HepG2 (cell line): ENCODE measurements around the gene RNF208. TPM values are rescaled to one million over a fixed set of nuclear protein-coding genes. Genes with fewer than 3 reads are reported as not detected.
A peak's percentile ranks its signal among the peaks of the same experiment; 100 is the strongest.

ENCODE experiments used
- ARID5B ChIP-seq: IDR thresholded peaks from 2 replicates; pipeline ENCODE4 v1.4.0; 2020; ENCODE audit warnings: mild to moderate bottlenecking, missing genetic modification reagents
- FOXC1 ChIP-seq: sonication (generic); formaldehyde crosslinking; IDR thresholded peaks from 2 replicates; pipeline ENCODE4 v1.8.0; 2022; ENCODE audit warnings: mild to moderate bottlenecking, missing genetic modification reagents, borderline replicate concordance
- HNF4G ChIP-seq, 2 experiments: sonication (generic) in 1 of 2; formaldehyde crosslinking in 1 of 2; IDR thresholded peaks; 2 replicates each; pipeline versions ENCODE4 v1.4.0 to v1.6.1; 2011 to 2020; ENCODE audit warnings: borderline replicate concordance in 2 of 2, low read depth in 2 of 2, mild to moderate bottlenecking in 2 of 2, low read length in 1 of 2, missing genetic modification reagents in 1 of 2, moderate library complexity in 1 of 2
- MEIS1 ChIP-seq: sonication (generic); formaldehyde crosslinking; IDR thresholded peaks from 2 replicates; pipeline ENCODE4 v1.9.0; 2021; ENCODE audit warnings: mild to moderate bottlenecking, missing genetic modification reagents, moderate library complexity, borderline replicate concordance
- PHF8 ChIP-seq: sonication (generic); formaldehyde crosslinking; IDR thresholded peaks from 2 replicates; pipeline ENCODE4 v1.5.0; 2020; ENCODE audit warnings: missing genetic modification reagents
- TOPORS ChIP-seq: sonication (generic); formaldehyde crosslinking; IDR thresholded peaks from 2 replicates; pipeline ENCODE4 v1.8.0; 2023; ENCODE audit warnings: mild to moderate bottlenecking, missing genetic modification reagents
- ZNF407 ChIP-seq: sonication (generic); formaldehyde crosslinking; IDR thresholded peaks from one replicate; pipeline ENCODE4 v1.5.1; 2020; ENCODE audit warnings: mild to moderate bottlenecking, missing genetic modification reagents; ENCODE audit errors: not compliant biosample characterization
- ZNF782 ChIP-seq: sonication (generic); formaldehyde crosslinking; IDR thresholded peaks from 2 replicates; pipeline ENCODE4 v1.4.0; 2020; ENCODE audit warnings: missing genetic modification reagents, mild to moderate bottlenecking, borderline replicate concordance
- polyA plus RNA-seq, 8 experiments: library from polyadenylated mRNA; depleted of rRNA in 3 of 8; stranded (reverse) in 7 of 8; unstranded in 1 of 8; fragments of >200 nt; fragmentation: Illumina TruSeq in 4 of 8; extraction: Trizol in 4 of 8; gene quantifications; 2 replicates each; pipeline versions ENCODE4 v1.2.1 to v1.2.3, GENCODE V29; 2011 to 2016; ENCODE audit warnings: low read depth in 4 of 8, missing spikeins in 1 of 8, mixed read lengths in 1 of 8; ENCODE audit not compliant: insufficient read depth in 1 of 8
- total RNA-seq, 5 experiments: library from RNA; depleted of rRNA; stranded (reverse); fragments of >200 nt; fragmentation: Illumina TruSeq; extraction: Trizol; gene quantifications; 2 replicates each; pipeline ENCODE4 v1.2.3, GENCODE V29; 2016; ENCODE audit warnings: low read depth in 1 of 5
- TF ChIP-seq, protein P1 (sequence below): sonication (generic); formaldehyde crosslinking; IDR thresholded peaks from 2 replicates; pipeline ENCODE4 v1.4.0; 2020; ENCODE audit warnings: missing genetic modification reagents

Gene RNF208
- total and polyA plus RNA-seq, 2 of the 13 experiments (the other 11 are each of a cell fraction or from before 2014, with no cell fraction given), result 1.6 to 2.1 TPM

DNA sequence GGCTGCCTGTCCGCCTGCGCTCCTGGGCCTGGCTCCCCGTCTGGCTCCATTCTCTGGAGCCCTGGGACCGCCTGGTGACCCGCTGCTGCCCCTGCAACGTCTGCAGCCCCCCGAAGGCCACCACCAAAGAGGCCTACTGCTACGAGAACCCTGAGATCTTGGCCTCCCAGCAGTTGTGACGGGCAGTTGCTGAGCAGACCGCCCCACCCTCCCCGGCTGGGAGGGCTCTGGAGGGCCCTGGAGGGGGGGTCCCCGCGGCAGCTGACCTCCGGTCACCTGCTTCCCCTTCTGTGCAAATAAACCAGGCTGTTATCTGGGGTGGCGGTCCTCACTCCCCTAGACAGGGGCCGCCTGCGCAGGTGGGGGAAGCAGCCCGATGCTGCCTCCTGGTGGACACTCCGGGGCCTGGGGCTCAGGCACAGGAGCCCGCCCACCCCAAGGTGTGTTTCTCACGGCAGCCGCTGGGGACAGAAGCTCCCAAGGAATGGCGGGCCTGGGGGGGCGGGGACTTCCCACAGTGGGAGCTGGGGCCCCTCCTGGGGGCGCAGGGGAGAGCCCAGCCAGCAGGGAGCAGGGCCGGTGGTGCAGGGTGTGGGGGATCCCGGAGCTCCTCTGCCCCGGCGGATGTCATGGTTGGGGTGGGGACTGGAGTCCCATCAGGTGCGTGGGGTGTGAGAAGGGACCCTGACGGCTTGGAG is 14.3 kb upstream of the RNF208 start (continued):
- 0 out of 2 replicates have a peak, but pooled peaks have one; percentile 40 for TF ChIP-seq MEIS1 (CRISPR knock-in tag)
- TF ChIP-seq ZNF782 (CRISPR knock-in tag), result no peak; the same call in 1 of the 2 replicates
- TF ChIP-seq TOPORS (CRISPR knock-in tag), result no peak
- TF ChIP-seq, protein P1, sequence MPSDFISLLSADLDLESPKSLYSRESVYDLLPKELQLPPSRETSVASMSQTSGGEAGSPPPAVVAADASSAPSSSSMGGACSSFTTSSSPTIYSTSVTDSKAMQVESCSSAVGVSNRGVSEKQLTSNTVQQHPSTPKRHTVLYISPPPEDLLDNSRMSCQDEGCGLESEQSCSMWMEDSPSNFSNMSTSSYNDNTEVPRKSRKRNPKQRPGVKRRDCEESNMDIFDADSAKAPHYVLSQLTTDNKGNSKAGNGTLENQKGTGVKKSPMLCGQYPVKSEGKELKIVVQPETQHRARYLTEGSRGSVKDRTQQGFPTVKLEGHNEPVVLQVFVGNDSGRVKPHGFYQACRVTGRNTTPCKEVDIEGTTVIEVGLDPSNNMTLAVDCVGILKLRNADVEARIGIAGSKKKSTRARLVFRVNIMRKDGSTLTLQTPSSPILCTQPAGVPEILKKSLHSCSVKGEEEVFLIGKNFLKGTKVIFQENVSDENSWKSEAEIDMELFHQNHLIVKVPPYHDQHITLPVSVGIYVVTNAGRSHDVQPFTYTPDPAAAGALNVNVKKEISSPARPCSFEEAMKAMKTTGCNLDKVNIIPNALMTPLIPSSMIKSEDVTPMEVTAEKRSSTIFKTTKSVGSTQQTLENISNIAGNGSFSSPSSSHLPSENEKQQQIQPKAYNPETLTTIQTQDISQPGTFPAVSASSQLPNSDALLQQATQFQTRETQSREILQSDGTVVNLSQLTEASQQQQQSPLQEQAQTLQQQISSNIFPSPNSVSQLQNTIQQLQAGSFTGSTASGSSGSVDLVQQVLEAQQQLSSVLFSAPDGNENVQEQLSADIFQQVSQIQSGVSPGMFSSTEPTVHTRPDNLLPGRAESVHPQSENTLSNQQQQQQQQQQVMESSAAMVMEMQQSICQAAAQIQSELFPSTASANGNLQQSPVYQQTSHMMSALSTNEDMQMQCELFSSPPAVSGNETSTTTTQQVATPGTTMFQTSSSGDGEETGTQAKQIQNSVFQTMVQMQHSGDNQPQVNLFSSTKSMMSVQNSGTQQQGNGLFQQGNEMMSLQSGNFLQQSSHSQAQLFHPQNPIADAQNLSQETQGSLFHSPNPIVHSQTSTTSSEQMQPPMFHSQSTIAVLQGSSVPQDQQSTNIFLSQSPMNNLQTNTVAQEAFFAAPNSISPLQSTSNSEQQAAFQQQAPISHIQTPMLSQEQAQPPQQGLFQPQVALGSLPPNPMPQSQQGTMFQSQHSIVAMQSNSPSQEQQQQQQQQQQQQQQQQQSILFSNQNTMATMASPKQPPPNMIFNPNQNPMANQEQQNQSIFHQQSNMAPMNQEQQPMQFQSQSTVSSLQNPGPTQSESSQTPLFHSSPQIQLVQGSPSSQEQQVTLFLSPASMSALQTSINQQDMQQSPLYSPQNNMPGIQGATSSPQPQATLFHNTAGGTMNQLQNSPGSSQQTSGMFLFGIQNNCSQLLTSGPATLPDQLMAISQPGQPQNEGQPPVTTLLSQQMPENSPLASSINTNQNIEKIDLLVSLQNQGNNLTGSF (CRISPR knock-in tag), result no peak
- peak; percentile 33; the same call in 1 of the 2 replicates for TF ChIP-seq HNF4G (IDR thresholded peaks at IDR 0.05; ENCODE audit: borderline replicate concordance, low read depth, low read length)
- 0 out of 2 replicates have a peak, but pooled peaks have one; percentile 46 for TF ChIP-seq HNF4G (CRISPR knock-in tag; IDR thresholded peaks at IDR 0.05; ENCODE audit: borderline replicate concordance, low read depth)
- TF ChIP-seq ARID5B (CRISPR knock-in tag), result no peak; the same call in 1 of the 2 replicates
- TF ChIP-seq PHF8 (CRISPR knock-in tag), result no peak; the same call in 1 of the 2 replicates
- no peak for TF ChIP-seq ZNF407 (CRISPR knock-in tag)
- TF ChIP-seq FOXC1 (CRISPR knock-in tag), result peak; percentile 76
